ENCODE results near the gene OXSM. TPM values are rescaled to one million over a fixed set of nuclear protein-coding genes. Genes with fewer than 3 reads are reported as not detected.

OXSM gene
- total and polyA plus RNA-seq, 8 donors, result 3.5 to 13.8 (median 6.9) TPM

DNA sequence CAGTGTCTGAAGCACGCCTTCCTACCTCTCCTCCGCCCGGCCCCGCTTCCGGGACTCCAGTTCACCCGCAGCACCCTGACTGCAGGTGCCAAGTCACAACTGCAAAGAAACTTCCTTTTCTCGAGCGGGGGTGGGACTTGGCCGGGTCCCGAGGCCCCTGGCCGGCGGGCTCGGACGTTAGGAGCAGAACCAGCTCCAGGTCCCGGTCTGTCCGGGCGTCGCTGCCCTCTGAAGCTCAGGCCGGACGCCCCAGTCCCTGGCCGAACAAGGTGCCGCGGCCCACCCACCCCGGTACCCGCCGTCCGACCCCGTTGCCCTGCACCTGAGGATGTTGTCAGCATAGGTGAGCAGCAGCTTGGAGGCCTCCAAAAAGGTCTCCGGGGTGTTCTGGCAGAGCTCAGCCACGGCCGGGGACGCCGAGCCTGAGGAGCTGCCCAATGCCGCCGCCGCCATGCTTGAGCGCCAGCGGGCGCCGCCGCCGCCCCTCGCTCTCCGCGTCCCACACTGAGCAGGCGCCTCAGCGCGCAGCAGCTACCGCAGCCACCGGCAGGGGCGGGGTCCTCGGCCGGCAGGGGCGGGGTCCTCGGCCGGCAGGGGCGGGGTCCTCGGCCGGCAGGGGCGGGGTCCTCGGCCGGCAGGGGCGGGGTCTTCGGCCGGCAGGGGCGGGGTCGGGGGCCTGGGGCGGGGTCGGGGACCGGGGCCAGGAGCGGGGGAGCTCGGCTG is 6.8 kb upstream of the OXSM start, which contains the start of gene NGLY1:
NGLY1 (minus strand) TSS at position 506 of the 723 bp plus-strand sequence; CDS start at position 453, 53 bp downstream.
- Histone ChIP-seq H3K4me3 (peak within 1 kb of the TSS; percentile 71 to 96 (median 82)), H3K27me3 (no peaks in the 10 kb centered on the region), H3K4me1 (peaks cover 8 to 13% (median 9%) of the 10 kb centered on the region in 3 donors), H3K36me3 (no peaks in the 10 kb centered on the region), H3K9me3 (no peaks in the 10 kb centered on the region), H3K27ac (peak within 1 kb of the TSS; percentile 82 to 94 (median 91))
- TF ChIP-seq, protein P1, sequence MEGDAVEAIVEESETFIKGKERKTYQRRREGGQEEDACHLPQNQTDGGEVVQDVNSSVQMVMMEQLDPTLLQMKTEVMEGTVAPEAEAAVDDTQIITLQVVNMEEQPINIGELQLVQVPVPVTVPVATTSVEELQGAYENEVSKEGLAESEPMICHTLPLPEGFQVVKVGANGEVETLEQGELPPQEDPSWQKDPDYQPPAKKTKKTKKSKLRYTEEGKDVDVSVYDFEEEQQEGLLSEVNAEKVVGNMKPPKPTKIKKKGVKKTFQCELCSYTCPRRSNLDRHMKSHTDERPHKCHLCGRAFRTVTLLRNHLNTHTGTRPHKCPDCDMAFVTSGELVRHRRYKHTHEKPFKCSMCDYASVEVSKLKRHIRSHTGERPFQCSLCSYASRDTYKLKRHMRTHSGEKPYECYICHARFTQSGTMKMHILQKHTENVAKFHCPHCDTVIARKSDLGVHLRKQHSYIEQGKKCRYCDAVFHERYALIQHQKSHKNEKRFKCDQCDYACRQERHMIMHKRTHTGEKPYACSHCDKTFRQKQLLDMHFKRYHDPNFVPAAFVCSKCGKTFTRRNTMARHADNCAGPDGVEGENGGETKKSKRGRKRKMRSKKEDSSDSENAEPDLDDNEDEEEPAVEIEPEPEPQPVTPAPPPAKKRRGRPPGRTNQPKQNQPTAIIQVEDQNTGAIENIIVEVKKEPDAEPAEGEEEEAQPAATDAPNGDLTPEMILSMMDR (IDR thresholded peaks at IDR 0.05), result peak in 3 of 4 donors; percentile 11 to 23 (median 14)
- ATAC-seq (peak; percentile 93 to 97 (median 96)), FAIRE-seq (no peak), DNase-seq (peak; percentile 81 to 95 (median 88))
- WGBS, 2 donors, result 0% methylated on average over 26 to 72 of the region's 72 CpGs
- intact Hi-C loops (cut with DNase I), result loop anchor here in 1 of 3 donors (10.0 kb wide), 1 partner anchor 118 kb away; the partner anchor contains the start of gene TOP2B

DNA sequence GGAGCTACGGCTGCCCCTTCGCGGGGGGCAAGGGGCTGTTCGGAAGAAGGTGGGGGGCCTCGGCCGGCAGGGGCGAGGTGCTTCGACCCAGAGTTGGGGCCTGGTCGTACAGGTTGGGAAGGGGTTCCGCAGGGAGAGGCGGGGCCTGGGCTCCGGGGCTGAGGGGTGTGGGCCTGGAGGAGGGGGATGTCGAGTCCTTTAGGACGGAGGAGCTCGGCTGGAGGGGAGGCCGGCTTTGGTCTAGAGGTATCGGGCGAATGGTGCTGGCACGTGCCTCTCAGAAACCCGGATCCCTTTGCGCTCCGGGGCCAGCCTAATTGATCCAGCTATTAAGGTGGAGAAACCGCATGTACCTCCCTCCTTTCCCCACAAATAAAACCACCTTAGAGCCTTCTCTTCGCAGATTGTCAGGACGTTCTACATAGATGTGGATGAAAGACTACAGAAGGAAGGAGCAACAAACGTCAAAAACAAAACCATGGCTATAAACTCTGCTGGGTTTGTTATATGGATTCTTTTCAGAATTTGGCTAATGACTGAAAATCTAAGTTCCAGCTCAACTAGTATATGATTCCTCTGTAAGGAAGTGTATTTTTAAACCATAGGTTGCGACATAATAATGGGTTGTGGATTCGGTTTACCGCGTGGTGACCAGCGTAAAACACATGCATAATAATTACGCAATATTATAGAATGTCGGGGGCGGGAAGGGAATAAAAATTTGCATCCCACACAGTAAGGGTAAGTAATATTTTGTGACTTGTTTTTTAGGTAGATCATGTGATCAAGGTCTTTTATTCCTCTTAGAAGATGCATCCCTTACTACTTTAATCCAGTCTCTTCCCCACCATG is 6.0 kb upstream of the OXSM start:
- Histone ChIP-seq H3K27ac (peak overlapping the region; percentile 35 to 94 (median 91)), H3K36me3 (no peaks in the 10 kb centered on the region), H3K9me3 (no peaks in the 10 kb centered on the region), H3K4me3 (peak overlapping the region; percentile 71 to 96 (median 82)), H3K27me3 (no peaks in the 10 kb centered on the region), H3K4me1 (peaks cover 8 to 13% (median 13%) of the 10 kb centered on the region in 3 donors)
- no peak for FAIRE-seq
- TF ChIP-seq, protein P1 (IDR thresholded peaks at IDR 0.05), result peak in 1 of 4 donors; percentile 1
- intact Hi-C loops (cut with DNase I), result loop anchor here in 1 of 3 donors (10.0 kb wide), 1 partner anchor 119 kb away; the partner anchor contains the start of gene TOP2B
- 15% methylated on average over 33 to 34 of the region's 34 CpGs for WGBS, 2 donors
- peak in 3 of 6 donors; percentile 49 to 87 (median 63) for DNase-seq
- peak; percentile 39 to 60 (median 54) for ATAC-seq

DNA sequence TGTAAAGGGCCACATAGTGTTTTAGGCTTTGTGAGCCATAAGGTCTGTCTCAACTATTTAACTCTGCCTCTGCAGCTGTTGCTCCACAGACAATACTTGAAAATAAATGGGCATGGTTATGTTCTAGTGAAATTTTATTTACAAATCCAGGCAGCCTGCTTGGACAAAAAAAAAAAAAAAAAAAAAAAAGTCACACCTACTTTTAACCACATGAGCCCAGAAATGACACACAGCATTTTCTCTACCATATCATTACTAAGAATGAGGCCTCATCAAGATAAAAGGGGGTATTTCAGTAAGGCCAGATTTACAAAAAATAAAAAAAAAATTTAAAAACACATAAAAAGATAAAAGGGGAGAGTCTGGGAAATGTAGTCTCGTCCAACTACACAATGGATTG is 4.9 kb upstream of the OXSM start:
- TF ChIP-seq, protein P1 (IDR thresholded peaks at IDR 0.05), result no peak
- DNase-seq (no peak), FAIRE-seq (no peak), ATAC-seq (no peak)
- Histone ChIP-seq H3K36me3 (no peaks in the 10 kb centered on the region), H3K27me3 (no peaks in the 10 kb centered on the region), H3K4me1 (peaks cover 8 to 17% (median 10%) of the 10 kb centered on the region in 3 donors), H3K4me3 (no peak overlapping the region), H3K9me3 (no peaks in the 10 kb centered on the region), H3K27ac (no peak overlapping the region)
- WGBS, 2 donors, result 93 to 100% methylated on average over 1 of the region's 1 CpG
- intact Hi-C loops (cut with DNase I), result loop anchor here in 1 of 3 donors (10.0 kb wide), 1 partner anchor 120 kb away; the partner anchor contains the start of gene TOP2B

DNA sequence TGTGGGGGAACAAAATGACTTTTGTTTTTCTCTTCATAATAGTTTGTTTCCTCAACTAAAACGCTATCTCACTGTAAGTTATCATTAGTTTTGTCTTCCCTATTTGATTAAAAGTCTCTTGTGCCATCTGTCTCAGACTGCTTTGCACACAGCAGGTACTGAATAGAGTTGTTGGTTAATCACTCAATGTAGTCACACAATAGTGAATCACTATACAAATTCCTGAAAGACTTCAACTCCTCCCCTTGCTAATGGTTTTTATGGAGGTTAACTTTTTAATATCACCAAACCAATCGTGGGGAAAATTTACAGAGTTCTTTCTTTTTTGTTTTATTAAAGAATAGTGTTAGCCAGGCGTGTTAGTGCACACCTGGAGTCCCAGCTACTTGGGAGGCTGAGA is 4.1 kb upstream of the OXSM start:
- DNase-seq (no peak), FAIRE-seq (no peak), ATAC-seq (no peak)
- Histone ChIP-seq H3K4me1 (peaks cover 8 to 17% (median 11%) of the 10 kb centered on the region in 3 donors), H3K4me3 (no peak overlapping the region), H3K9me3 (no peaks in the 10 kb centered on the region), H3K27me3 (no peaks in the 10 kb centered on the region), H3K27ac (no peak overlapping the region), H3K36me3 (no peaks in the 10 kb centered on the region)
- TF ChIP-seq, protein P1 (IDR thresholded peaks at IDR 0.05), result no peak
- intact Hi-C loops (cut with DNase I), result loop anchor here in 1 of 3 donors (10.0 kb wide), 1 partner anchor 121 kb away; the partner anchor contains the start of gene TOP2B
- 70 to 80% methylated on average over 3 of the region's 3 CpGs for WGBS, 2 donors
